HCT116 (cell line): ENCODE results near the gene CLCN4. TPM values are rescaled to one million over a fixed set of nuclear protein-coding genes. Genes with fewer than 3 reads are reported as not detected.
A peak's percentile ranks its signal among the peaks of the same experiment; 100 is the strongest.

Experiments used
- ATAC-seq: fragments of 200-7000 bp; cut with Tn5 transposase; 2 replicates; pipeline ENCODE4 v1.9.1; 2020; ENCODE audit warnings: mild to moderate bottlenecking, moderate library complexity
- BruUV-seq: library from RNA; stranded (reverse); fragments of 400-500 nt; replicated peaks from 2 replicates; lab custom pipeline; 2021; lab: Mats Ljungman, UMichigan
- CTCF ChIA-PET: fragments of 300-600 bp; sonication (Branson Sonifier 250); formaldehyde crosslinking; loops from one replicate; lab custom pipeline; 2021; ENCODE audit warnings: antibody characterized with exemption; lab: Charles Lee
- POLR2A ChIA-PET: fragments of 300-600, 350-600 bp; sonication (Branson Sonifier 250); formaldehyde crosslinking; loops from one replicate; lab custom pipeline; 2021; ENCODE audit warnings: antibody characterized with exemption; lab: Charles Lee
- RAD21 ChIA-PET, 2 experiments: fragments of 300-600 bp; sonication (Branson Sonifier 250); formaldehyde crosslinking; loops; one replicate each; lab custom pipeline; 2023; ENCODE audit warnings: low total read pairs in 2 of 2; ENCODE audit not compliant: uncharacterized antibody in 2 of 2, unreplicated experiment in 2 of 2, low non-redundant PET in 1 of 2; lab: Charles Lee
- DNase-seq: peaks from one replicate; pipeline ENCODE4 v3.0.0-alpha.2; 2010; ENCODE audit warnings: low read depth, low spot score
- H2AFZ ChIP-seq: fragments of 200-600 bp; shearing (Covaris generic), sonication (generic); 2 replicates; pipeline ENCODE4 v1.6.1; 2017; ENCODE audit warnings: low read depth, mixed run types, mixed read lengths, antibody characterized with exemption, low read length; ENCODE audit not compliant: poor library complexity, severe bottlenecking
- H3K27ac ChIP-seq: 2 replicates; pipeline ENCODE4 v1.5.1; 2012; ENCODE audit warnings: low read depth, low read length
- H3K27me3 ChIP-seq: fragments of 200-600 bp; sonication (generic); 2 replicates; pipeline ENCODE4 v1.6.1; 2016; ENCODE audit warnings: mixed run types, low read length, mixed read lengths; ENCODE audit not compliant: insufficient read depth
- H3K36me3 ChIP-seq, 2 experiments: fragments of 200-500 bp in 1 of 2; fragments of 200-600 bp in 1 of 2; sonication (Bioruptor generic) in 1 of 2; sonication (generic) in 1 of 2; 2 replicates each; pipeline versions ENCODE4 v1.5.1 to v1.6.1; 2014 to 2016; ENCODE audit warnings: low read length in 2 of 2, inconsistent platforms in 1 of 2, mixed read lengths in 1 of 2, mixed run types in 1 of 2; ENCODE audit not compliant: insufficient read depth in 2 of 2, control insufficient read depth in 1 of 2
- H3K4me1 ChIP-seq, 2 experiments: fragments of 200-600 bp in 1 of 2; sonication (generic) in 1 of 2; 2 replicates each; pipeline versions ENCODE4 v1.5.1 to v1.6.1; 2012 to 2017; ENCODE audit warnings: low read length in 2 of 2, inconsistent platforms in 1 of 2, mild to moderate bottlenecking in 1 of 2, mixed read lengths in 1 of 2, mixed run types in 1 of 2, moderate library complexity in 1 of 2; ENCODE audit not compliant: insufficient read depth in 2 of 2, control insufficient read depth in 1 of 2
- H3K4me2 ChIP-seq: fragments of 200-600 bp; sonication (generic); 2 replicates; pipeline ENCODE4 v1.6.1; 2017; ENCODE audit warnings: mixed run types, low read length, mixed read lengths
- H3K4me3 ChIP-seq, 2 experiments: fragments of 200-600 bp in 1 of 2; sonication (generic) in 1 of 2; replicated peaks in 1 of 2; 2 replicates each; pipeline ENCODE4 v1.5.1; 2011 to 2016; ENCODE audit warnings: low read length in 2 of 2, control low read depth in 1 of 2, low read depth in 1 of 2, mild to moderate bottlenecking in 1 of 2, mixed read lengths in 1 of 2, mixed run types in 1 of 2
- H3K79me2 ChIP-seq: fragments of 200-600 bp; sonication (generic); 2 replicates; pipeline ENCODE4 v1.6.1; 2017; ENCODE audit warnings: mild to moderate bottlenecking, mixed run types, low read length, moderate library complexity, mixed read lengths; ENCODE audit not compliant: insufficient read depth
- H3K9ac ChIP-seq: fragments of 200-600 bp; sonication (generic); 2 replicates; pipeline ENCODE4 v1.6.1; 2016; ENCODE audit warnings: low read length, mixed read lengths
- H3K9me2 ChIP-seq: fragments of 200-600 bp; sonication (generic), shearing (Covaris generic); 2 replicates; pipeline ENCODE4 v1.6.1; 2017; ENCODE audit warnings: mixed run types, mild to moderate bottlenecking, moderate library complexity; ENCODE audit not compliant: insufficient read depth
- H3K9me3 ChIP-seq, 2 experiments: fragments of 200-500 bp in 1 of 2; fragments of 200-600 bp in 1 of 2; sonication (Bioruptor generic) in 1 of 2; sonication (generic) in 1 of 2; 2 replicates each; pipeline ENCODE4 v1.6.1; 2014 to 2017; ENCODE audit warnings: low read length in 2 of 2, mixed read lengths in 2 of 2, inconsistent platforms in 1 of 2, low read depth in 1 of 2, mild to moderate bottlenecking in 1 of 2, mixed run types in 1 of 2, moderate library complexity in 1 of 2; ENCODE audit not compliant: control insufficient read depth in 1 of 2, insufficient read depth in 1 of 2
- H4K20me1 ChIP-seq: fragments of 200-600 bp; sonication (generic), shearing (Covaris generic); 2 replicates; pipeline ENCODE4 v1.6.1; 2017; ENCODE audit warnings: mixed run types, mild to moderate bottlenecking, moderate library complexity; ENCODE audit not compliant: insufficient read depth
- CBX3 ChIP-seq: IDR thresholded peaks from 2 replicates; pipeline ENCODE4 v1.6.1; 2012; ENCODE audit warnings: low read depth
- CEBPB ChIP-seq: IDR thresholded peaks from 2 replicates; pipeline ENCODE4 v1.6.1; 2012; ENCODE audit warnings: low read depth
- EGR1 ChIP-seq: IDR thresholded peaks from 2 replicates; pipeline ENCODE4 v1.6.1; 2012; ENCODE audit warnings: low read depth
- ELF1 ChIP-seq: IDR thresholded peaks from 2 replicates; pipeline ENCODE4 v1.6.1; 2012; ENCODE audit warnings: low read depth, borderline replicate concordance
- EZH2 ChIP-seq: fragments of 200-600 bp; sonication (generic); IDR thresholded peaks from 2 replicates; pipeline ENCODE4 v1.6.1; 2017; ENCODE audit warnings: antibody characterized with exemption, mixed run types
- JUND ChIP-seq: IDR thresholded peaks from 2 replicates; pipeline ENCODE4 v1.6.1; 2012
- RAD21 ChIP-seq: IDR thresholded peaks from 2 replicates; pipeline ENCODE4 v1.6.1; 2012; ENCODE audit warnings: low read depth, mild to moderate bottlenecking
- SIN3A ChIP-seq: IDR thresholded peaks from 2 replicates; pipeline ENCODE4 v1.6.1; 2012; ENCODE audit warnings: low read depth
- SP1 ChIP-seq: IDR thresholded peaks from 2 replicates; pipeline ENCODE4 v1.6.1; 2012; ENCODE audit warnings: low read depth
- SRF ChIP-seq: IDR thresholded peaks from 2 replicates; pipeline ENCODE4 v1.6.1; 2012; ENCODE audit warnings: low read depth
- TCF7L2 ChIP-seq: IDR thresholded peaks from 2 replicates; pipeline ENCODE4 v1.7.0; 2011; ENCODE audit warnings: borderline replicate concordance, inconsistent platforms; ENCODE audit not compliant: insufficient read depth, insufficient read length; ENCODE audit errors: extremely low read depth
- YY1 ChIP-seq: IDR thresholded peaks from 2 replicates; pipeline ENCODE4 v1.6.1; 2011; ENCODE audit warnings: low read length, low read depth, moderate library complexity, mild to moderate bottlenecking; ENCODE audit not compliant: insufficient replicate concordance; ENCODE audit errors: extremely low read depth
- ZFX ChIP-seq: fragments of 450-650 bp; IDR thresholded peaks from 2 replicates; pipeline ENCODE4 v1.6.1; 2017
- ZNF274 ChIP-seq: fragments of 200-500 bp; sonication (Bioruptor generic); IDR thresholded peaks from 2 replicates; pipeline ENCODE4 v1.6.1; 2014; ENCODE audit warnings: mild to moderate bottlenecking, low read depth, low read length, inconsistent platforms
- intact Hi-C: fragments of 100-400 bp; cut with micrococcal nuclease; formaldehyde crosslinking; loops from 2 replicates; pipeline ENCODE4 v1.10.0; 2022
- total RNA-seq: library from RNA; stranded (reverse); gene quantifications from one replicate; pipeline ENCODE4 v1.2.1, GENCODE V29; 2021; ENCODE audit not compliant: unreplicated experiment
- TF ChIP-seq, protein P1 (sequence below), 3 experiments: fragments of 200-600 bp in 1 of 3; sonication (generic) in 1 of 3; IDR thresholded peaks in 2 of 3; conservative IDR thresholded peaks in 1 of 3; 2 replicates each; pipeline ENCODE4 v1.5.1; 2012 to 2017; ENCODE audit warnings: low read depth in 2 of 3, low read length in 2 of 3, antibody characterized with exemption in 1 of 3, borderline replicate concordance in 1 of 3, control low read depth in 1 of 3, mild to moderate bottlenecking in 1 of 3, mixed read lengths in 1 of 3, mixed run types in 1 of 3, moderate library complexity in 1 of 3; ENCODE audit not compliant: insufficient read depth in 1 of 3
- TF ChIP-seq, protein P2 (sequence below): IDR thresholded peaks from 2 replicates; pipeline ENCODE4 v1.6.1; 2012
- TF ChIP-seq, protein P3 (sequence below): IDR thresholded peaks from 2 replicates; pipeline ENCODE4 v1.6.1; 2012; ENCODE audit warnings: low read depth
- TF ChIP-seq, protein P4 (sequence below): IDR thresholded peaks from 2 replicates; pipeline ENCODE4 v1.6.1; 2012

CLCN4 gene
- total RNA-seq, 1 experiment from 2014 or later: 3.1 TPM

DNA sequence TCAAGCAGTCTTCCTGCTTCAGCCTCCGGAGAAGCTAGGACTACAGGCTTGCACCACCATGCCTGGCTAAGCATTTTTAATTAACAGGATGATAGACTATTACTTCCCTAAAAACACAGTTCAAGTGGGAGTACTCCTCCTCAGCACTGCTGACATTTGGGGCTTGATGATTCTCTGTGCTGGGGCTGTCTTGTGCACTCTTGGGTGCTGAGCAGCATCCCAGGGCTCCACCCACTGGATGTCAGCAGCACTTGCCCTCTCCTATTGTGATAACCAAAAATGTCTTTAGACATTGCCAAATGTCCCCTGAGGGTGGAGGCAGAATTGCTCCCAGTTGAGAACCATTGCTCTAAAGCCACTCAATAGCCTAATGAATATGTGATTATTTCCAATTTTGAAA lies 60.4 kb downstream of the CLCN4 start:
- intact Hi-C loops: no loop called here
- no peak overlapping the region for H3K9ac ChIP-seq
- CTCF ChIA-PET: no interaction called here
- H3K79me2 ChIP-seq: no peaks in the 10 kb centered on the region
- no peak overlapping the region for H3K27ac ChIP-seq
- H3K4me1 ChIP-seq: no peaks in the 10 kb centered on the region
- no peaks in the 10 kb centered on the region for H3K9me3 ChIP-seq
- RAD21 ChIA-PET: no interaction called here
- no peaks in the 10 kb centered on the region for H3K36me3 ChIP-seq
- DNase-seq (no peak), ATAC-seq (peak; percentile 82)
- H3K4me3 ChIP-seq: no peak overlapping the region
- no peaks in the 10 kb centered on the region for H3K27me3 ChIP-seq
- BruUV-seq: no TSS peak
- no peak overlapping the region for H2AFZ ChIP-seq
- H3K9me2 ChIP-seq: no peaks in the 10 kb centered on the region
- no peaks in the 10 kb centered on the region for H4K20me1 ChIP-seq
- TF ChIP-seq EGR1: no peak
- TF ChIP-seq, protein P1, sequence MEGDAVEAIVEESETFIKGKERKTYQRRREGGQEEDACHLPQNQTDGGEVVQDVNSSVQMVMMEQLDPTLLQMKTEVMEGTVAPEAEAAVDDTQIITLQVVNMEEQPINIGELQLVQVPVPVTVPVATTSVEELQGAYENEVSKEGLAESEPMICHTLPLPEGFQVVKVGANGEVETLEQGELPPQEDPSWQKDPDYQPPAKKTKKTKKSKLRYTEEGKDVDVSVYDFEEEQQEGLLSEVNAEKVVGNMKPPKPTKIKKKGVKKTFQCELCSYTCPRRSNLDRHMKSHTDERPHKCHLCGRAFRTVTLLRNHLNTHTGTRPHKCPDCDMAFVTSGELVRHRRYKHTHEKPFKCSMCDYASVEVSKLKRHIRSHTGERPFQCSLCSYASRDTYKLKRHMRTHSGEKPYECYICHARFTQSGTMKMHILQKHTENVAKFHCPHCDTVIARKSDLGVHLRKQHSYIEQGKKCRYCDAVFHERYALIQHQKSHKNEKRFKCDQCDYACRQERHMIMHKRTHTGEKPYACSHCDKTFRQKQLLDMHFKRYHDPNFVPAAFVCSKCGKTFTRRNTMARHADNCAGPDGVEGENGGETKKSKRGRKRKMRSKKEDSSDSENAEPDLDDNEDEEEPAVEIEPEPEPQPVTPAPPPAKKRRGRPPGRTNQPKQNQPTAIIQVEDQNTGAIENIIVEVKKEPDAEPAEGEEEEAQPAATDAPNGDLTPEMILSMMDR (IDR thresholded peaks at IDR 0.05 in 2 of 3, conservative IDR thresholded peaks at IDR 0.05 in 1 of 3; ENCODE audit: borderline replicate concordance in 1 of 3, insufficient read depth in 1 of 3, low read depth in 2 of 3, low read length in 2 of 3): peak in 2 of 3 experiments; percentile 11 to 21; a peak in 1 of 6 replicates
- POLR2A ChIA-PET: no interaction called here
- no peak overlapping the region for H3K4me2 ChIP-seq

DNA sequence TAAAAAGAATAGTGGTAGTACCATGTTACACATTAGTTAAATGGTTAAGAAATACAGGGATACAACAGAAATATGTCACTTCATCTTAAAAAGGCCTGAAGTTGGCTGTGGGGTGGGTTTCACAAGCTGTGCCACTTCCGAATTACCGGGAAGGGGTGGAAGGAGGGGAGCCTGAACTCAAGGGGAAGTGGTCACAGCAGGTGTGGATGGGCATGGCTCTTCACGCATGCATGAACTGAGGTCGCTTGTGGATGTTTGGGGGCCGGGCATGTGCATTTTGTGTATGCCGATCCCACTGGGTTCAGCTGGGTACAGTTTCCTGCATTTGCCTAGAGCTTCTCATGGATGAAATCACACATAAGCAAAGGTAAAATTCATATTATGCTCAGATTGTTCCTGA lies 64.9 kb downstream of the CLCN4 start:
- ATAC-seq: no peak
- POLR2A ChIA-PET: no interaction called here
- TF ChIP-seq ELF1: no peak
- TF ChIP-seq SRF: no peak
- no peak for TF ChIP-seq ZFX
- TF ChIP-seq RAD21: no peak
- TF ChIP-seq, protein P2, sequence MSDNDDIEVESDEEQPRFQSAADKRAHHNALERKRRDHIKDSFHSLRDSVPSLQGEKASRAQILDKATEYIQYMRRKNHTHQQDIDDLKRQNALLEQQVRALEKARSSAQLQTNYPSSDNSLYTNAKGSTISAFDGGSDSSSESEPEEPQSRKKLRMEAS: no peak
- no peak for TF ChIP-seq JUND
- no peak for TF ChIP-seq YY1
- TF ChIP-seq, protein P3, sequence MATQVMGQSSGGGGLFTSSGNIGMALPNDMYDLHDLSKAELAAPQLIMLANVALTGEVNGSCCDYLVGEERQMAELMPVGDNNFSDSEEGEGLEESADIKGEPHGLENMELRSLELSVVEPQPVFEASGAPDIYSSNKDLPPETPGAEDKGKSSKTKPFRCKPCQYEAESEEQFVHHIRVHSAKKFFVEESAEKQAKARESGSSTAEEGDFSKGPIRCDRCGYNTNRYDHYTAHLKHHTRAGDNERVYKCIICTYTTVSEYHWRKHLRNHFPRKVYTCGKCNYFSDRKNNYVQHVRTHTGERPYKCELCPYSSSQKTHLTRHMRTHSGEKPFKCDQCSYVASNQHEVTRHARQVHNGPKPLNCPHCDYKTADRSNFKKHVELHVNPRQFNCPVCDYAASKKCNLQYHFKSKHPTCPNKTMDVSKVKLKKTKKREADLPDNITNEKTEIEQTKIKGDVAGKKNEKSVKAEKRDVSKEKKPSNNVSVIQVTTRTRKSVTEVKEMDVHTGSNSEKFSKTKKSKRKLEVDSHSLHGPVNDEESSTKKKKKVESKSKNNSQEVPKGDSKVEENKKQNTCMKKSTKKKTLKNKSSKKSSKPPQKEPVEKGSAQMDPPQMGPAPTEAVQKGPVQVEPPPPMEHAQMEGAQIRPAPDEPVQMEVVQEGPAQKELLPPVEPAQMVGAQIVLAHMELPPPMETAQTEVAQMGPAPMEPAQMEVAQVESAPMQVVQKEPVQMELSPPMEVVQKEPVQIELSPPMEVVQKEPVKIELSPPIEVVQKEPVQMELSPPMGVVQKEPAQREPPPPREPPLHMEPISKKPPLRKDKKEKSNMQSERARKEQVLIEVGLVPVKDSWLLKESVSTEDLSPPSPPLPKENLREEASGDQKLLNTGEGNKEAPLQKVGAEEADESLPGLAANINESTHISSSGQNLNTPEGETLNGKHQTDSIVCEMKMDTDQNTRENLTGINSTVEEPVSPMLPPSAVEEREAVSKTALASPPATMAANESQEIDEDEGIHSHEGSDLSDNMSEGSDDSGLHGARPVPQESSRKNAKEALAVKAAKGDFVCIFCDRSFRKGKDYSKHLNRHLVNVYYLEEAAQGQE: no peak
- no peak for TF ChIP-seq TCF7L2
- TF ChIP-seq ZNF274: no peak
- TF ChIP-seq EZH2: no peak
- no peak for TF ChIP-seq SP1
- TF ChIP-seq SIN3A: no peak
- TF ChIP-seq, protein P4, sequence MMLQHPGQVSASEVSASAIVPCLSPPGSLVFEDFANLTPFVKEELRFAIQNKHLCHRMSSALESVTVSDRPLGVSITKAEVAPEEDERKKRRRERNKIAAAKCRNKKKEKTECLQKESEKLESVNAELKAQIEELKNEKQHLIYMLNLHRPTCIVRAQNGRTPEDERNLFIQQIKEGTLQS: no peak
- no peak for TF ChIP-seq CEBPB
- TF ChIP-seq CBX3: no peak

More for the DNA sequence above, 64.9 kb downstream of the CLCN4 start:
- no peak overlapping the region for H3K4me2 ChIP-seq
- H3K79me2 ChIP-seq: no peaks in the 10 kb centered on the region
- intact Hi-C loops: no loop called here
- no peaks in the 10 kb centered on the region for H3K9me2 ChIP-seq
- H3K27ac ChIP-seq: no peak overlapping the region
- no peaks in the 10 kb centered on the region for H3K9me3 ChIP-seq
- no peaks in the 10 kb centered on the region for H3K36me3 ChIP-seq
- no peak overlapping the region for H2AFZ ChIP-seq
- BruUV-seq: no TSS peak
- no peak overlapping the region for H3K9ac ChIP-seq
- no peaks in the 10 kb centered on the region for H3K27me3 ChIP-seq
- H3K4me3 ChIP-seq: no peak overlapping the region
- no peaks in the 10 kb centered on the region for H4K20me1 ChIP-seq
- no peaks in the 10 kb centered on the region for H3K4me1 ChIP-seq
- ChIA-PET CTCF (no interaction called here), RAD21 (no interaction called here)
- no peak for DNase-seq
